Measurements from ENCODE around the gene SPINT1.

Gene SPINT1

DNA sequence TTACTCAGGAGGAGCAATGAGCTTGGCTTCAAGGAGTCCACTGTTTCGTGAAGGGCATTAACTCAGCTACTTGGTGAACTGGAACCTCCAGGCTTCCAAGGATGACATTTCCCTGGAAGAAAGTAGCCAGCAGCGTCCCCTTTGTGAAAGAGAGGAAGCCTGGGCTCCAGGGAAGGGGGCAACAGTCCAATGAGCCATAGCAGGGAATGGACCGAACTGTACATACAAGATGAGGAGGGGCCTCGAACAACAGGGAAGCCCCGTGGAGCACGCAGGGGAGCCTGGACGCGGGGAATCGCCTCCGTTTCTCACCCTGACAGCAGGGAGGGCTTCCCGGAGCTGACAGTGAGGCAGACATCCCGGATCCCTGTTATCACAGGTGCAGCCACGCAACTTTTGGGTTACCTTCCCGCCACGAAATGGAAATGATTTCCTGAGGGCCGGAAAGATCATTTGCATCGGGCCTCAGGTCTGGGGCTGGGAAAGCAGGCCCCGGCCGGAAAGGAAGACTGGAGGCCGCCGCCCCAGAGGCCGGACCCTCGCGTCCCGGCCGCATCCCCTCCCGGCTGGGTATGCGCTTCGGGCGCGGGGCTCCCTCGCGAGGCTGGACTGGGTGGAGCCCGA, 475 bp upstream of the SPINT1 start:
- H3K27ac Mint-ChIP-seq: no peak overlapping the region

GRCh38 chr15:40844696-40845030, 815 bp downstream of the SPINT1 start:
- H3K9me3 Mint-ChIP-seq: no peaks in the 10 kb centered on the region
- no peaks in the 10 kb centered on the region for H3K36me3 Mint-ChIP-seq
- peak overlapping the region; percentile 83 for H3K4me3 Mint-ChIP-seq
- peak; percentile 67 for ATAC-seq (ENCODE audit: low read depth)
- peaks cover 28% of the 10 kb centered on the region for H3K4me1 Mint-ChIP-seq
- peak in 1 of 2 donors; percentile 42 for DNase-seq (ENCODE audit: low spot score in 2 of 2)
- no peaks in the 10 kb centered on the region for H3K27me3 Mint-ChIP-seq
- H3K27ac Mint-ChIP-seq: peak overlapping the region; percentile 58

More for the DNA sequence above, 475 bp upstream of the SPINT1 start:
- Mint-ChIP-seq H3K36me3 (no peaks in the 10 kb centered on the region), H3K27me3 (no peaks in the 10 kb centered on the region), H3K9me3 (no peaks in the 10 kb centered on the region), H3K4me1 (peaks cover 28% of the 10 kb centered on the region), H3K4me3 (peak overlapping the region; percentile 83)
- DNase-seq (ENCODE audit: low spot score in 2 of 2) (no peak), ATAC-seq (ENCODE audit: low read depth) (no peak)

DNA sequence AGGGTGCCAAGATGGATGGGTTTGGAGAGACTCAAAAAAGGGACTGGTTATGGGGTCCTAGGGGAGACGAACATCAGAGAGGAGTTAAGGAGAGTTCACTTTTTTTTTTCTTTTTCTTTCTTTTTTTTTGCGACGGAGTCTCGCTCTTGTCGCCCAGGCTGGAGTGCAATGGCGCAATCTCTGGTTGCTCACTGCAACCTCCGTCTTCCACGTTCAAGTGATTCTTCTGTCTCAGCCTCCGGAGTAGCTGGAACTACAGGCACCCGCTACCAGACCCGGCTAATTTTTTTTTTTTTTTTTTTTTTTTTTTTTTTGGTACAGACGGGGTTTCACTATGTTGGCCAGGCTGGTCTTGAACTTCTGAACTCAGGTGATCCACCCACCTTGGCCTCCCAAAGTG, 1.2 kb downstream of the SPINT1 start:
- Mint-ChIP-seq H3K27me3 (no peaks in the 10 kb centered on the region), H3K36me3 (no peaks in the 10 kb centered on the region), H3K9me3 (no peaks in the 10 kb centered on the region), H3K4me1 (peaks cover 28% of the 10 kb centered on the region), H3K4me3 (peak overlapping the region; percentile 83), H3K27ac (peak overlapping the region; percentile 58)
- DNase-seq (ENCODE audit: low spot score in 2 of 2): no peak
- no peak for ATAC-seq (ENCODE audit: low read depth)

DNA sequence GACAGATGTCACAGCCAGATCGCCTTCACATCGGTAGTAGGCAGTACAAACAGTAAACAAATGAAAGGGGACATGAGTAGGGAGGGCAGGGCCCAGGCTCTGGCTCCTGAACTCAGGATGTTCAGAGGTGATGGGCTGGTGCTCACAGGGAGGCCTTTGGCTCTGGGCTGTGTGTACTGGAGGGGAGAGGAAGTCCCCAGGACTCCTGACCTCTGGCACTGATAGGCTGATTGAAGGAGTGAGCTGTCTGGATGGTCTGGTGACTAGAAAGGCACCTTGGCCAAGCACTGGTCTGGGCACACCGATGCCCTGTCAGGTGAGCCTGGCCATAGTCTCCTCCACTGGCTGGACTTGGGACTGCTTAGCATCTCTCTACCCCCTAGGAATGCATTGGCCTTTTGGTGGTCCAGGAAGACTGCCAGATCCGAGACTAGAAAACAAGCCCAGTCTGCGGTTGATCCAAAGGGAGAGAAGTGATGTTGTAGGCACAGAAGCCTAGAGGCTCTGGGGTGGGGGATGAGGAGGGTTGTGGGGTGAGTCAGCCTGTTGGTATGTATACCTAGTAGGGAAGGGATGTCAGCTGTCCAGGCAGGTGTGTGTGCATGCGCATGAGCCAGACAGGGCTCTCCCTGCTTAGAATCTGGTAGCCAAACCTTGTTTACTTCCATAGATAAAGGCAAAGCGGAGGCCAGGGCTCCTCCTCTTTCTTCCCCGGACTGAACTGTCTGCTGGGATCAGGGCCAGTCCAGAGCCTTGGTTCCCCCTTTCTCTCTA, 1.9 kb downstream of the SPINT1 start:
- H3K9me3 Mint-ChIP-seq: no peaks in the 10 kb centered on the region
- no peak for ATAC-seq (ENCODE audit: low read depth)
- peaks cover 28% of the 10 kb centered on the region for H3K4me1 Mint-ChIP-seq
- H3K4me3 Mint-ChIP-seq: peak overlapping the region; percentile 43
- no peak overlapping the region for H3K27ac Mint-ChIP-seq
- peaks cover 3% of the 10 kb centered on the region for H3K36me3 Mint-ChIP-seq
- DNase-seq (ENCODE audit: low spot score in 2 of 2): no peak
- no peaks in the 10 kb centered on the region for H3K27me3 Mint-ChIP-seq

DNA sequence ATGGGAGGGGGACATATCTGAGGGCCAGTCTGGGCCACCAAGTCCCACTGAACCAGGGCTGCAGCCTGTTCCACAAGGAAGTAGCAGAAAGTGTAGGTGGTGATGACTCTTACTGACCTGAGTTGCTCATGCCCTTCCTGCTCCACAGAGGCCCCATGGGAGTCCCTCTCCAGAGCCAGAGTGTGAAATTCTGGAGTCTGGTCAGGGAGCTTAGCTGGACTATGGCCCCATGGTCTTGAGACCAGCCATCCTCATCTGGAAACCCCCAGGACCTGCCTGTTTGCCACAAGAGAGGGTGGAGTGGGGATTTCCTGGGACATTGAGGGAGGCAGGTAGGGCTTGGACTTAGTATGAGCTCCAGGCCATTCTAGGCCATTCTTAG, 3.0 kb downstream of the SPINT1 start:
- no peaks in the 10 kb centered on the region for H3K9me3 Mint-ChIP-seq
- DNase-seq (ENCODE audit: low spot score in 2 of 2): no peak
- peaks cover 5% of the 10 kb centered on the region for H3K36me3 Mint-ChIP-seq
- no peaks in the 10 kb centered on the region for H3K27me3 Mint-ChIP-seq
- H3K27ac Mint-ChIP-seq: peak overlapping the region; percentile 81
- no peak for ATAC-seq (ENCODE audit: low read depth)
- peaks cover 28% of the 10 kb centered on the region for H3K4me1 Mint-ChIP-seq
- no peak overlapping the region for H3K4me3 Mint-ChIP-seq

GRCh38 chr15:40847223-40847961, 3.5 kb downstream of the SPINT1 start:
- Mint-ChIP-seq H3K27ac (peak overlapping the region; percentile 81), H3K27me3 (no peaks in the 10 kb centered on the region), H3K4me1 (peaks cover 28% of the 10 kb centered on the region), H3K4me3 (no peak overlapping the region), H3K36me3 (peaks cover 7% of the 10 kb centered on the region), H3K9me3 (no peaks in the 10 kb centered on the region)
- DNase-seq (ENCODE audit: low spot score in 2 of 2) (no peak), ATAC-seq (ENCODE audit: low read depth) (peak; percentile 64)

GRCh38 chr15:40850576-40851112, 6.8 kb downstream of the SPINT1 start:
- peaks cover 11% of the 10 kb centered on the region for H3K36me3 Mint-ChIP-seq
- no peak overlapping the region for H3K4me3 Mint-ChIP-seq
- H3K27me3 Mint-ChIP-seq: no peaks in the 10 kb centered on the region
- H3K27ac Mint-ChIP-seq: no peak overlapping the region
- no peak for ATAC-seq (ENCODE audit: low read depth)
- no peak for DNase-seq (ENCODE audit: low spot score in 2 of 2)
- H3K9me3 Mint-ChIP-seq: no peaks in the 10 kb centered on the region
- H3K4me1 Mint-ChIP-seq: peaks cover 19% of the 10 kb centered on the region

DNA sequence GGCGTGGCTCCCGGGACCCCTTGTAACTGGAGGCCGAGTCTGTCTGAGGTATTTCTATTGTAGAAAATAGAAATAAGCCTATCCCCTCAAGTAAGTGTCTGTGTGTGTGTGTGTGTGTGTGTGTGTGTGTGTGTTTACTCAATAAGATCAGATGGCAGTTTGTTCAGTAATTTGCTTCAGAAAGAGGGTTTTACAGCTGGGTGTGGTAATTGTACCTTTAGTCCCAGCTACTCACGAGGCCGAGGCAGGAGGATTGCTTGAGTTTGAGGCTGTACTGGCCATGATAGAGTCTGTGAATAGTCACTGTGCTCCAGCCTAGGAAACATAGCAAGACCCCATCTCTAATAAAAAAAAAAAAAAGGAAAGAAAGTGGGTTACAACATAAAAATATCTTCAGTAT, 8.7 kb downstream of the SPINT1 start:
- H3K27ac Mint-ChIP-seq: no peak overlapping the region
- H3K36me3 Mint-ChIP-seq: peaks cover 15% of the 10 kb centered on the region

DNA sequence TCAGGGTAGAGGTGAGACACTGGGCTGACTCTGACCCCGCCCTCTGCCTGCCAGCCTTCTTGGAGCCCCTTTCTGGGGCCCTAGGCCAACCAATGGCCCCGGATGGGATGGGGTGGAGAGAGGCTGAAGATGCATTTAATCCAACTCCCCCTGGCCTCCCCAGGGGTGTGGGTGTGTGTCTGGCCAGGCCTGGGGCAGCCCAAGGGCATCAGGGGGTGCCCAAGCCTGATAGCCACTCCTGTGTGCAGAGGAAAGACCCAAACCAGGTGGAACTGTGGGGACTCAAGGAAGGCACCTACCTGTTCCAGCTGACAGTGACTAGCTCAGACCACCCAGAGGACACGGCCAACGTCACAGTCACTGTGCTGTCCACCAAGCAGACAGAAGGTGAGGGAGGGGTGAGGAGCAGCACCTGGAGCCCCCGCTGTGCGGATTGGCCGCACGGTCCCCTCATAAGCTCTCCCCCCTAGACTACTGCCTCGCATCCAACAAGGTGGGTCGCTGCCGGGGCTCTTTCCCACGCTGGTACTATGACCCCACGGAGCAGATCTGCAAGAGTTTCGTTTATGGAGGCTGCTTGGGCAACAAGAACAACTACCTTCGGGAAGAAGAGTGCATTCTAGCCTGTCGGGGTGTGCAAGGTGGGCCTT, 9.5 kb downstream of the SPINT1 start:
- Mint-ChIP-seq H3K36me3 (peaks cover 15% of the 10 kb centered on the region), H3K4me1 (peaks cover 2% of the 10 kb centered on the region), H3K4me3 (no peak overlapping the region), H3K27me3 (no peaks in the 10 kb centered on the region), H3K27ac (no peak overlapping the region), H3K9me3 (no peaks in the 10 kb centered on the region)
- no peak for ATAC-seq (ENCODE audit: low read depth)
- no peak for DNase-seq (ENCODE audit: low spot score in 2 of 2)

More for the DNA sequence above, 8.7 kb downstream of the SPINT1 start:
- DNase-seq (ENCODE audit: low spot score in 2 of 2): no peak
- Mint-ChIP-seq H3K4me1 (peaks cover 5% of the 10 kb centered on the region), H3K9me3 (no peaks in the 10 kb centered on the region), H3K27me3 (no peaks in the 10 kb centered on the region), H3K4me3 (no peak overlapping the region)
- no peak for ATAC-seq (ENCODE audit: low read depth)

DNA sequence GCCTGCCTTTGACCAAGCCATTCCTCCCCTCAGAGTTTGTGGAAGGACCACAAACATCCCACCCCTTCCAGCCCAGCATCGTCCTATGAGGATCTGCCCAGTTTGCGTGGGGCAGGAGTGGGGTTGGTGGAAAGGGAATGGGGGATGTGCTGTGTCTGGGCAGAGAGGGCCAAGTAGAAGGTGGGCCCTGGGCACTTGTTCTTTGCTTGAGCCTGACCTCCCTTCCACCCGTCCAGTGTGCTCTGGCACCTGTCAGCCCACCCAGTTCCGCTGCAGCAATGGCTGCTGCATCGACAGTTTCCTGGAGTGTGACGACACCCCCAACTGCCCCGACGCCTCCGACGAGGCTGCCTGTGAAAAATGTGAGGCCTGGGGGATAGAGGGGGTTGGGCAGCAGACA, 10.3 kb downstream of the SPINT1 start:
- DNase-seq (ENCODE audit: low spot score in 2 of 2): no peak
- Mint-ChIP-seq H3K4me1 (peaks cover 6% of the 10 kb centered on the region), H3K27me3 (no peaks in the 10 kb centered on the region), H3K36me3 (peaks cover 15% of the 10 kb centered on the region), H3K9me3 (no peaks in the 10 kb centered on the region), H3K4me3 (no peak overlapping the region), H3K27ac (no peak overlapping the region)
- ATAC-seq (ENCODE audit: low read depth): no peak

GRCh38 chr15:40855706-40856234, 11.9 kb downstream of the SPINT1 start:
- DNase-seq (ENCODE audit: low spot score in 2 of 2): no peak
- Mint-ChIP-seq H3K27ac (no peak overlapping the region), H3K9me3 (no peaks in the 10 kb centered on the region), H3K36me3 (peaks cover 12% of the 10 kb centered on the region), H3K4me1 (peaks cover 11% of the 10 kb centered on the region), H3K27me3 (no peaks in the 10 kb centered on the region), H3K4me3 (no peak overlapping the region)
- ATAC-seq (ENCODE audit: low read depth): no peak

GRCh38 chr15:40856746-40857145, 12.9 kb downstream of the SPINT1 start:
- ATAC-seq (ENCODE audit: low read depth) (no peak), DNase-seq (ENCODE audit: low spot score in 2 of 2) (no peak)
- Mint-ChIP-seq H3K27ac (no peak overlapping the region), H3K27me3 (no peaks in the 10 kb centered on the region), H3K9me3 (no peaks in the 10 kb centered on the region), H3K4me3 (no peak overlapping the region), H3K4me1 (peaks cover 11% of the 10 kb centered on the region), H3K36me3 (peaks cover 10% of the 10 kb centered on the region)

DNA sequence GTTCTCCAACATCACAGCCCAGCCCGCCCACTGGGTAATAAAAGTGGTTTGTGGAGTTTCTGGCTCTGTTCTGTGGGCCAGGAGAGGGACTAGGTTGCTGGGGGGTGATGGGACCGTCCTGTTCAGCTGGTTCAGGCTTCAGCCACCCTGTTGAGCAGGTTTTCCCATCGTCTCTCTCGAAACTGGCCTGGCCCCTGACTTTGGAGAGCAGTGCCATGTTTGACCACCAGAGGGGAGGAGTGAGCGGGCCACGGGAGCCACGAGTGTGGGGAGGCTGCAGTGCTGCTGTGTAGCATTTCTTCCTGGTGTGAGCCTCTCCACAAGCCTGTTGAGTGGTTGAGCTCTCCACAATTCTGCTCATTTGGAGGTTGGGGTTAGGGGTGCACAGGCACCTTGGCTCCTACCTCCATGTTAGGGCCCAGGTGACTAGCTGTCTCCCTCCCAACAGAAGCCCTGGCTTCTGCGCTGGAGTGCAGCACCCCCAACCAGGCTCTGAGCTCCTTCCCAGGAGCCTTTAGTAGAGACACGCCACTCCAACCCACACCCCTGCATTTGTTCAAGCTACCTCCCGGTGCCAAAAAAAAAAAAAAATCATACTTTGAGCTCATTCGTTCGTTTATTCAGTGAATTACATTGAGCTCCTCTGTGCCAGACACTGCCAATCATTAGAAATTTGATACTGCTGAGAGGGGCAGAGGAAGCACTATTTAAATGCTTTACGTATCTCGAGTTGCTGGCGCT, 13.9 kb downstream of the SPINT1 start:
- peak; percentile 91 for ATAC-seq (ENCODE audit: low read depth)
- Mint-ChIP-seq H3K4me3 (no peak overlapping the region), H3K9me3 (no peaks in the 10 kb centered on the region), H3K27me3 (no peaks in the 10 kb centered on the region), H3K27ac (no peak overlapping the region), H3K36me3 (peaks cover 8% of the 10 kb centered on the region), H3K4me1 (peaks cover 11% of the 10 kb centered on the region)
- peak; percentile 87 to 91 for DNase-seq (ENCODE audit: low spot score in 2 of 2)
